HPDE6-E6E7 (cell line): Measurements from ENCODE around the gene KCNN1.
"Not testable (repeated sequence)": the region's sequence is repeated elsewhere in the genome, so short reads cannot be mapped to it uniquely, and the experiment has no call there.

Experiments
- DNase-seq: peaks from one replicate; pipeline ENCODE4 v3.0.0; 2011; ENCODE audit warnings: missing footprints; ENCODE audit errors: extremely low spot score

Gene KCNN1

GRCh38 chr19:17969096-17969792, 2.3 kb downstream of the KCNN1 start:
- DNase-seq, result no peak

DNA sequence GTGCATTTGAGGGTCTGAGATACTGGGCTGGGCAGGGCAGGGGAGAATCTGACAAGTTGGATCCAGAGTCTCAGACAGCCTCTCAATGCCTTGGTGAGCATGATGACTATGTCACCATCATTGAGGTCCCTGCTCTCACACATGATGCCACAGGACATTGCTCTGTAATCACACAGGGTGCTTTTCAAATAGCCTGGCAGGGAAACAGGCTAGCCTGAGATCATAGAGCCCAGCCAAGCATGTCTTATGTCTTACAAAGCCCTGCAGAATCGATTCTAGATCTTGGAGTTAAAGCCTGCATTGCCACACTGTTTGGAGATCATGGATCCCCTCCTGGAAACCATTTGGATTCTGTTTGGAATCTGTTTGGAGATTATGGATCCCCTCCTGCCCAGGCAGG, 5.3 kb downstream of the KCNN1 start:
- DNase-seq, result no peak

DNA sequence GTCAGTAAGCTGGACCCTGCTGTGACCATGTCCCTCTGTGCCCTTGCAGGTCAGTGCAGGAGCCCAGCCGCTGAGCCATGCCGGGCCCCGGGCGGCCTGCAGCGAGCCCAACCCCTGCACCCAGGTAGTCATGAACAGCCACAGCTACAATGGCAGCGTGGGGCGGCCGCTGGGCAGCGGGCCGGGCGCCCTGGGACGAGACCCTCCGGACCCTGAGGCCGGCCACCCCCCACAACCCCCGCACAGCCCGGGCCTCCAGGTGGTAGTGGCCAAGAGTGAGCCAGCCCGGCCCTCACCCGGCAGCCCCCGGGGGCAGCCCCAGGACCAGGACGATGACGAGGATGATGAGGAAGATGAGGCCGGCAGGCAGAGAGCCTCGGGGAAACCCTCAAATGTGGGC, 6.9 kb downstream of the KCNN1 start:
- DNase-seq, result no peak

GRCh38 chr19:17974551-17974950, 7.6 kb downstream of the KCNN1 start:
- DNase-seq, result no peak

GRCh38 chr19:17975032-17975431, 8.1 kb downstream of the KCNN1 start:
- DNase-seq, result no peak

- DNase-seq, result no peak
These were observed 10.1 kb downstream of the KCNN1 start for GRCh38 chr19:17977021-17977420.

DNA sequence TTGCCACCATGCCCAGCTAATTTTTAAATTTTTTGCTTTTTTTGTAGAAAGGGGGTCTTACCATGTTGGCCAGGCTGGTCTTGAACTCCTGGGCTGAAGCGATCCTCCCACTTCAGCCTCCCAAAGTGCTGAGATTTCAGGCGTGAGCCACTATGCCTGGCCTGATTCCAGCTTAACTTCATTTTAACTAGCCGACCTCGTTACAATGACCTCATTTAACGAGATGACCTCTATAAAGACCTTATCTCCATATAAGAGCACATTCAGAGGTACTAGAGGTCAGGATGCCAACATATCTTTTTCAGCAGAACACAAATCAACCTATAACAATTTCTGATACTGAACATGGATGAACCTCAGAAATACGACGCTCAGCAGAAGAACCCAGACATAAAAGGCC, 10.6 kb downstream of the KCNN1 start:
- DNase-seq, result no peak

DNA sequence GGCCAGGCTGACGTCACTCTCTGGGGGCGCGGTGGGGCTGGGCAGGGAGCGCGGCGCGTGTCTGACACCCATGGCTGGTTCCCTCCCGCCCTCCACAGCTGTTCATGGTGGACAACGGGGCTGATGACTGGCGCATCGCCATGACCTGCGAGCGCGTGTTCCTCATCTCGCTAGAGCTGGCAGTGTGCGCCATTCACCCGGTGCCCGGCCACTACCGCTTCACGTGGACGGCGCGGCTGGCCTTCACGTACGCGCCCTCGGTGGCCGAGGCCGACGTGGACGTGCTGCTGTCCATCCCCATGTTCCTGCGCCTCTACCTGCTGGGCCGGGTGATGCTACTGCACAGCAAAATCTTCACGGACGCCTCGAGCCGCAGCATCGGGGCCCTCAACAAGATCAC, 14.7 kb downstream of the KCNN1 start:
- no peak for DNase-seq

- DNase-seq, result no peak
These were observed 15.5 kb downstream of the KCNN1 start for GRCh38 chr19:17982430-17982829.

- DNase-seq, result no peak
These were observed 18.3 kb downstream of the KCNN1 start for GRCh38 chr19:17985037-17985818.

GRCh38 chr19:17986569-17986968, 19.7 kb downstream of the KCNN1 start:
- not testable (repeated sequence) for DNase-seq

GRCh38 chr19:17988161-17988560, 21.3 kb downstream of the KCNN1 start:
- DNase-seq, result no peak

- DNase-seq, result no peak
These were observed 22.7 kb downstream of the KCNN1 start for GRCh38 chr19:17989425-17990094.

- DNase-seq, result no peak
These were observed 26.3 kb downstream of the KCNN1 start for GRCh38 chr19:17993076-17993813.

DNA sequence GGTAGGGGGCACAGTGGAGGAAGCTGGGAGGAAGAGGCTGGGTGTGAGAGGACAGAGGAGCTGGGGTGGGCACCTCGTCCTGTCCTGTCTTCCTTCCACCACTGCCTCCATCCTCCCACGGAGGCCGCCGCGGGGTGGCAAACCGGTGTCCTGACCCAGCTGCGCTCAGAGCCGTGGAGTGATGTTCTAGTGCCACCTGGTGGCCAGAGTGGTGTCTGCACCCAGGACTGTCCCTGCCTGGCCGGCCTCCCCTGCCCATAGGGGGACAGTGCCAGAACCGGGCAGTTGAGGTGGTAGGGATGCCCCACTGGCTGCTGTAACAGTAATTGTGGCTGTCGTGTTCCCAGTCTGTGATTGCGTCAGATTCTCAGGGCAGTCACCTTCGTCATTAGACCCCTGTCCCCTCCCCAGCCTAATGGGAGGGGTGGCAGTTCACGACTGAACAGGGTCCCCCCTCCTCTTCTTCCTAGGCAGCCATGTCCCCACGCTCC, 30.0 kb downstream of the KCNN1 start:
- DNase-seq, result peak; percentile 81

DNA sequence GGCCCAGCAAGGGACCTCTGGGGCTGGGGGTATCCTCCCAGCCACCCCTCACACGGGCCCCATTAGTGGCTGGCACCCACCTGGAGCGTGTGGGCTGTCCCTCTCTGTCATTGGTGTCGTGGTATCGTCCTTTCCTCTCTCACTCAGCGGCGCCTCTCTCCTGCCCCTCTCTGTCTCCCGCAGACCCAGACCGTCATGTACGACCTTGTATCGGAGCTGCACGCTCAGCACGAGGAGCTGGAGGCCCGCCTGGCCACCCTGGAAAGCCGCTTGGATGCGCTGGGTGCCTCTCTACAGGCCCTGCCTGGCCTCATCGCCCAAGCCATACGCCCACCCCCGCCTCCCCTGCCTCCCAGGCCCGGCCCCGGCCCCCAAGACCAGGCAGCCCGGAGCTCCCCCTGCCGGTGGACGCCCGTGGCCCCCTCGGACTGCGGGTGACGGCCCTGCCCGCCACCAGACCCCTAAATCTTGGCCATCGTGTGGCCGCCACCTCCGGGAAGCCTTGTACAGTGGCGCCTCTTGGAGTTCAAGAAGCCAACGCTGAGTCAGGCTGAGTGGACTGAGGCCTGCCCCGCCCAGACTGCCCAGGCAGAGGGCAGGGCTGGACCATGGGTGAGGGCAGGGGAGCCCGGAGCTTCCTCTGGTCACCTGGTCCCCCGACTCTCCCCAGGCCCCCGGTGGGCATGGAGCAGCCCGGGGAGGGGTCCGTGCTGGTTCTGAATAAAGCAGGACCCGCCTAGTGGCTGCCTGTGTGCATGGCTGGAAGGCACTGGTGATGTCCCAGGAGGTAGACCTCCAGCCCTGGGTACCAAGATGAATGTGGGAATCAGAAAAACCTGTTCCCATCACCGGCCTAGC, 31.3 kb downstream of the KCNN1 start:
- no peak for DNase-seq

GRCh38 chr19:17998827-17999150, 31.9 kb downstream of the KCNN1 start:
- DNase-seq, result no peak

DNA sequence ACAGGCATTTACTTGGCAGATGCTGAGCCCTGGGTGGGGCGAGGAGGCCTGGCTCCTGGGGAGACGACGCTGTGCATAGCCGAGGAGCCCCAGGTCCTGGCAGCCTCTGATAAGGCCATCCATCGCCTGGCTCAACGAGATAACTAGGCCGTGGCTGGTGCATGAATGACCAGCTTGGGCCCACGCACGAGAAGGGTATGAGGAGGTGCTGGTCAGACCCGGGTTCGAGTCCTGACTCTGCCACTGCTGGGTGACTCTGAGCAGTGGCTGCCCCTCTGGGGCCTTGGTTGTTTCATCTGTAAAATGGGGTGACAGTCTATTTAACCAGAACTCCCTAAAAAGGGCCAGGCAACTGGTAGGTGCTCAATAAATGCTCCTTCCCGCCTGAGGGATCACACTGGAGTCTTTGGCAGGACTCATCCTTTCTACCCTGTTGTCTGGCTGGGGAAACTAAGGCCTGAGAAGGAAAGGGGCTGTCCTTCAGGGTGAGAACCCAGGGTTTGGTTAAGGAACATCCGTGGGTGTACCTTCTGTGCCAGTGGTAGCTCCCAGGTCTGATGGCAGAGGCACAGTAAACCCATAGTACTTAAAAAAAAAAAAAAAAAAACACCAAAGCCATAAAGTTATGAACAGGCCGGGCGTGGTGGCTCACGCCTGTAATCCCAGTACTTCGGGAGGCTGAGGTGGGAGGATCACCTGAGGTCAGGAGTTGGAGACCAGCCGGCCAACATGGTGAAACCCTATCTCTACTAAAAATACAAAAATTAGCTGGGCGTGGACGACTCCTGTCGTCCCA, 33.0 kb downstream of the KCNN1 start:
- DNase-seq, result no peak

DNA sequence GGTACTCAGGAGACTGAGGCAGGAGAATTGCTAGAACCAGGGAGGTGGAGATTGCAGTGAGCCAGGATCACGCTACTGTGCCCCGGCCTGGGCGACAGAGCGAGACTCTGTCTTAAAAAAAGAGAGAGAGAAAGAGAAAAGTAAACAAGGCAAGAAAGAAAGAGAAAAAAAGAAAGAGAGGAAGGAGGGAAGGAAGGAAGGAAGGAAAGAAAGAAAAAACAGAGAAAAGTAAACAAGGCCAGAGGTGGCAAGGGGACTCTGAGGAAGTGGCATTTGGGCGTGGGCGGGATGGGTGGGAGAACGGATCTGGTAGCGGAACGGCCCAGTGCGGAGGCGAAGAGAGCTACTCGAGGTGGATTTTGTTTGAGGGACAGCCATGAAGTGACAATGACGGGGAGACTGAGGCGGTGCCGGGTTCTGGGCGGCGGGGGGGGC, 33.6 kb downstream of the KCNN1 start:
- DNase-seq, result no peak
